IPS-20b (cell line): ENCODE measurements around the gene PRKCE.
"Not testable (repeated sequence)": the region's sequence is repeated elsewhere in the genome, so short reads cannot be mapped to it uniquely, and the experiment has no call there.

ENCODE experiments used
- H3K27ac ChIP-seq: one replicate; pipeline ENCODE4 v1.5.1; 2013; ENCODE audit warnings: low read length
- H3K27me3 ChIP-seq: 2 replicates; pipeline ENCODE4 v1.6.1; 2013; ENCODE audit warnings: mild to moderate bottlenecking, low read length, inconsistent platforms; ENCODE audit not compliant: insufficient read depth
- H3K36me3 ChIP-seq: 2 replicates; pipeline ENCODE4 v1.6.1; 2013; ENCODE audit warnings: low read depth, mild to moderate bottlenecking, inconsistent platforms, low read length, moderate library complexity; ENCODE audit not compliant: insufficient read depth
- H3K4me1 ChIP-seq: 2 replicates; pipeline ENCODE4 v1.6.1; 2013; ENCODE audit warnings: mild to moderate bottlenecking, control low read depth, inconsistent platforms, low read length, moderate library complexity; ENCODE audit not compliant: insufficient read depth
- H3K4me3 ChIP-seq: 2 replicates; pipeline ENCODE4 v1.5.1; 2013; ENCODE audit warnings: mild to moderate bottlenecking, low read length, inconsistent platforms
- H3K9ac ChIP-seq: 2 replicates; pipeline ENCODE4 v1.6.1; 2013; ENCODE audit warnings: low read depth, mild to moderate bottlenecking, inconsistent platforms, low read length, moderate library complexity
- H3K9me3 ChIP-seq: 2 replicates; pipeline ENCODE4 v1.6.1; 2013; ENCODE audit warnings: mild to moderate bottlenecking, low read depth, low read length, inconsistent platforms; ENCODE audit not compliant: insufficient read depth

PRKCE gene

GRCh38 chr2:46202453-46202852 lies 551.0 kb downstream of the PRKCE start:
- no peak overlapping the region for H3K9ac ChIP-seq
- no peaks in the 10 kb centered on the region for H3K27me3 ChIP-seq
- H3K9me3 ChIP-seq, result no peaks in the 10 kb centered on the region
- H3K4me1 ChIP-seq, result no peaks in the 10 kb centered on the region; the same call in 1 of the 2 replicates
- H3K27ac ChIP-seq, result no peak overlapping the region
- no peak overlapping the region for H3K4me3 ChIP-seq
- H3K36me3 ChIP-seq, result no peaks in the 10 kb centered on the region

GRCh38 chr2:46202987-46203386 lies 551.5 kb downstream of the PRKCE start:
- H3K9ac ChIP-seq, result no peak overlapping the region
- H3K27me3 ChIP-seq, result no peaks in the 10 kb centered on the region
- H3K4me1 ChIP-seq, result no peaks in the 10 kb centered on the region; the same call in 1 of the 2 replicates
- H3K27ac ChIP-seq, result no peak overlapping the region
- H3K4me3 ChIP-seq, result no peak overlapping the region
- H3K9me3 ChIP-seq, result no peaks in the 10 kb centered on the region
- no peaks in the 10 kb centered on the region for H3K36me3 ChIP-seq

GRCh38 chr2:46203636-46204035 lies 552.2 kb downstream of the PRKCE start:
- H3K36me3 ChIP-seq, H3K27ac ChIP-seq, H3K9me3 ChIP-seq, H3K4me1 ChIP-seq, H3K27me3 ChIP-seq, H3K9ac ChIP-seq, H3K4me3 ChIP-seq: not testable (repeated sequence)

- no peaks in the 10 kb centered on the region for H3K36me3 ChIP-seq
- H3K4me1 ChIP-seq, result no peaks in the 10 kb centered on the region
- peaks cover 17% of the 10 kb centered on the region for H3K9me3 ChIP-seq
- H3K9ac ChIP-seq, result no peak overlapping the region
- no peak overlapping the region for H3K4me3 ChIP-seq
- H3K27me3 ChIP-seq, result no peaks in the 10 kb centered on the region
- H3K27ac ChIP-seq, result no peak overlapping the region
Measured at GRCh38 chr2:46207591-46207990, 556.1 kb downstream of the PRKCE start.

GRCh38 chr2:46208766-46209165 lies 557.3 kb downstream of the PRKCE start:
- Histone ChIP-seq H3K27ac (no peak overlapping the region), H3K27me3 (no peaks in the 10 kb centered on the region), H3K4me1 (no peaks in the 10 kb centered on the region), H3K9ac (no peak overlapping the region), H3K9me3 (peaks cover 17% of the 10 kb centered on the region), H3K36me3 (no peaks in the 10 kb centered on the region), H3K4me3 (no peak overlapping the region)

- Histone ChIP-seq H3K36me3 (no peaks in the 10 kb centered on the region), H3K9ac (no peak overlapping the region), H3K9me3 (peaks cover 17% of the 10 kb centered on the region), H3K27ac (no peak overlapping the region), H3K4me3 (no peak overlapping the region), H3K4me1 (no peaks in the 10 kb centered on the region), H3K27me3 (no peaks in the 10 kb centered on the region)
Measured at GRCh38 chr2:46210063-46210462, 558.6 kb downstream of the PRKCE start.

- no peak overlapping the region for H3K9ac ChIP-seq
- no peaks in the 10 kb centered on the region for H3K36me3 ChIP-seq
- peaks cover 17% of the 10 kb centered on the region for H3K9me3 ChIP-seq
- no peak overlapping the region for H3K4me3 ChIP-seq
- H3K27me3 ChIP-seq, result no peaks in the 10 kb centered on the region
- H3K27ac ChIP-seq, result no peak overlapping the region
- no peaks in the 10 kb centered on the region for H3K4me1 ChIP-seq
Measured at GRCh38 chr2:46211461-46211860, 560.0 kb downstream of the PRKCE start.

- Histone ChIP-seq H3K27ac (no peak overlapping the region), H3K36me3 (no peaks in the 10 kb centered on the region), H3K4me1 (no peaks in the 10 kb centered on the region), H3K4me3 (no peak overlapping the region), H3K9me3 (peaks cover 28% of the 10 kb centered on the region), H3K9ac (no peak overlapping the region), H3K27me3 (no peaks in the 10 kb centered on the region)
Measured at GRCh38 chr2:46213906-46214305, 562.4 kb downstream of the PRKCE start.

GRCh38 chr2:46216213-46216612 lies 564.7 kb downstream of the PRKCE start:
- no peak overlapping the region for H3K9ac ChIP-seq
- H3K27ac ChIP-seq, result no peak overlapping the region
- H3K4me3 ChIP-seq, result no peak overlapping the region
- H3K36me3 ChIP-seq, result no peaks in the 10 kb centered on the region
- no peaks in the 10 kb centered on the region for H3K4me1 ChIP-seq
- peaks cover 18% of the 10 kb centered on the region; the same call in 1 of the 2 replicates for H3K9me3 ChIP-seq
- H3K27me3 ChIP-seq, result no peaks in the 10 kb centered on the region

- H3K4me3 ChIP-seq, H3K27ac ChIP-seq, H3K9me3 ChIP-seq: not testable (repeated sequence)
Measured at GRCh38 chr2:46223514-46223913, 572.0 kb downstream of the PRKCE start.

GRCh38 chr2:46225150-46225625 lies 573.7 kb downstream of the PRKCE start:
- Histone ChIP-seq H3K9ac (no peak overlapping the region), H3K4me3 (no peak overlapping the region), H3K9me3 (no peaks in the 10 kb centered on the region), H3K27ac (no peak overlapping the region), H3K4me1 (peaks cover 9% of the 10 kb centered on the region), H3K36me3 (no peaks in the 10 kb centered on the region), H3K27me3 (no peaks in the 10 kb centered on the region)

More at GRCh38 chr2:46223514-46223913, 572.0 kb downstream of the PRKCE start:
- not testable (repeated sequence) for H3K27me3 ChIP-seq, H3K36me3 ChIP-seq, H3K4me1 ChIP-seq, H3K9ac ChIP-seq

- Histone ChIP-seq H3K9ac (no peak overlapping the region), H3K4me3 (no peak overlapping the region), H3K27me3 (no peaks in the 10 kb centered on the region), H3K27ac (no peak overlapping the region), H3K4me1 (peaks cover 15% of the 10 kb centered on the region), H3K9me3 (no peaks in the 10 kb centered on the region), H3K36me3 (no peaks in the 10 kb centered on the region)
Measured at GRCh38 chr2:46225730-46226129, 574.3 kb downstream of the PRKCE start.

GRCh38 chr2:46226620-46227019 lies 575.1 kb downstream of the PRKCE start:
- H3K36me3 ChIP-seq, result no peaks in the 10 kb centered on the region

More at GRCh38 chr2:46226620-46227019, 575.1 kb downstream of the PRKCE start:
- H3K9me3 ChIP-seq, result no peaks in the 10 kb centered on the region
- peaks cover 15% of the 10 kb centered on the region for H3K4me1 ChIP-seq
- H3K27me3 ChIP-seq, result no peaks in the 10 kb centered on the region
- no peak overlapping the region for H3K9ac ChIP-seq
- no peak overlapping the region for H3K27ac ChIP-seq
- no peak overlapping the region for H3K4me3 ChIP-seq
